HAP-1 (cell line): ENCODE data around the gene FSD1L.
A peak's percentile ranks its signal among the peaks of the same experiment; 100 is the strongest.

Source experiments
- DNase-seq, 2 experiments: peaks; one replicate each; pipeline ENCODE4 v3.0.0-alpha.2; 2016 to 2020; ENCODE audit warnings: low spot score in 2 of 2
- H3K27me3 ChIP-seq: fragments of 250-450 bp; sonication (Bioruptor Pico); 2 replicates; pipeline ENCODE4 v1.5.1; 2020; ENCODE audit warnings: low read depth, mild to moderate bottlenecking, moderate library complexity
- H3K36me3 ChIP-seq: fragments of 250-450 bp; sonication (Bioruptor Pico); replicated peaks from 2 replicates; pipeline ENCODE4 v1.5.1; 2020; ENCODE audit warnings: mild to moderate bottlenecking
- H3K4me1 ChIP-seq: fragments of 250-450 bp; sonication (Bioruptor Pico); 2 replicates; pipeline ENCODE4 v1.5.1; 2020; ENCODE audit warnings: mild to moderate bottlenecking
- H3K4me3 ChIP-seq: fragments of 250-450 bp; sonication (Bioruptor Pico); 2 replicates; pipeline ENCODE4 v1.5.1; 2020; ENCODE audit warnings: mild to moderate bottlenecking, moderate library complexity
- H3K9me3 ChIP-seq: fragments of 250-450 bp; sonication (Bioruptor Pico); 2 replicates; pipeline ENCODE4 v1.5.1; 2020; ENCODE audit warnings: mild to moderate bottlenecking, moderate library complexity
- in situ Hi-C: fragments of 300-500 bp; cut with MboI; formaldehyde crosslinking; loops from 3 replicates; pipeline ENCODE4 v1.14.3; 2020; ENCODE audit warnings: low sequenced_read_pairs, inconsistent platforms, mixed read lengths

The FSD1L gene

DNA sequence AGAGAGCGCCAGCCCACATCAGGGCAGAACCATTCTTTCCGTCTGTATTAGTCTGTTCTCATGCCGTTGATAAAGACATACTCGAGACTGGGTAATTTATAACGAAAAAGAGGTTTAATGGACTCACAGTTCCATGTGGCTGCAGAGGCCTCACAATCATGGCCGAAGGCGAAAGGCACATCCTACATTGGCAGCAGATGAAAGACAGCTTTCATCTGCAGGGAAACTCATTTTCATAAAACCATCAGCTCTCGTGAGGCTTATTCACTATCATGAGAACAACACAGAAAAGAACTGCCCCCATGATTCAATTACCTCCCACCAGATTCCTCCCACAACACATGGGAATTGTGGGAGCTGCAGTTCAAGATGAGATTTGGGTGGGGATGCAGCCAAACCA is 4.7 kb upstream of the FSD1L start:
- no peak for DNase-seq
- in situ Hi-C loops, result no loop called here
- Histone ChIP-seq H3K4me3 (no peak overlapping the region), H3K9me3 (no peaks in the 10 kb centered on the region), H3K27me3 (no peaks in the 10 kb centered on the region), H3K36me3 (no peaks in the 10 kb centered on the region), H3K4me1 (peaks cover 11% of the 10 kb centered on the region)

DNA sequence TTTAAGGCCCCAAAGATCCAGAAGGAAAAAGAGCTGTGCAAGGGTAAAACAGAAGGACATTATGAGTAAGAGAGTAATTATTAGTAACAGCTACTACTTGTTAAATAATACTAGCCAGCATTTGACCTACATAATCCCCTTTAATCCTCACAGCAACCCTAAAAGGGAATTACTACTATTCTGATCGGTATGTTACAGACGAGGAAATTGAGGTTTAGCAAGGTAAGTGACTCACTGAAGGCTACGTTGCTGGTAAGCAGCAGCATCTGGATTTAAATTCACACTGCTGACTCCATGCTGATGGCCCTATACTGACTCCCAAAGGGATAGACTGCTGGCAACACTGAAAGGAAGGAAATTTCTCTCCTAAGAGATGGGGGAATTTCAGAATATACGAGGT is 3.7 kb upstream of the FSD1L start:
- H3K9me3 ChIP-seq, result no peaks in the 10 kb centered on the region
- no peaks in the 10 kb centered on the region for H3K27me3 ChIP-seq
- H3K4me1 ChIP-seq, result peaks cover 9% of the 10 kb centered on the region
- H3K4me3 ChIP-seq, result no peak overlapping the region
- in situ Hi-C loops, result no loop called here
- no peak for DNase-seq
- no peaks in the 10 kb centered on the region for H3K36me3 ChIP-seq

DNA sequence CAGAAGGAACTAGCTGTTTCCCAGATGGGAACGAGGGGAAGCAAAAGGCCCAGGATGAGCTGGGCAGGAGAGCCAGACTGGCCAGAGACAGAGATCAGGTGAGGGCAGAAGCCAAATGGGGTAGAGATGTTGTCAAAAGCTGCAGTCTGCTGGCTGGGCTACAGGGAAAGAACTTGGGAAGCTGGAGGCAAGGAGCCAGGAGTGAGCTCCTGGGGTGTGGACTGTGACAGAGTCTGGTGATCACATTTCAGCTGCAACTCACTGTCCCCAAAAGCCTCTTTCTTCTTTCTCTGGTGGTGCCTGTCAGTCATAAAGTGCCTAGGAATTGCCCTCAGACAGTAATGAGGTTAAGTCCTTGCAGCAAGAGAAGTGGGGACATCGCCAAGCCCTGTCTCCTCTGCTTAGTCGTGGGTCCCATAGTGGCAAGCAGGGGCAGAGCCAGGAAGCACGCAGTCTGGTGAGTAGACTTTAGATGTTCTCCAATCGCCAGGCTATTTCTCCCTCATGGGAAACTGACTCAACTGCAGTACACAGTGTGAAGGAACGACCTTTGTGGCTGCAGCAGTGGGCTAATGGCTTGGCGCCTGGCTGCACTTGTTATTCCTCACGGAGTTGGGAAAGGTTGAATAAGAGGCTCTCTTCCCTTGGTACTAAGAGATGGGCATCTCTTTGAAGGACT is 2.5 kb upstream of the FSD1L start:
- in situ Hi-C loops, result no loop called here
- H3K4me1 ChIP-seq, result peaks cover 19% of the 10 kb centered on the region

DNA sequence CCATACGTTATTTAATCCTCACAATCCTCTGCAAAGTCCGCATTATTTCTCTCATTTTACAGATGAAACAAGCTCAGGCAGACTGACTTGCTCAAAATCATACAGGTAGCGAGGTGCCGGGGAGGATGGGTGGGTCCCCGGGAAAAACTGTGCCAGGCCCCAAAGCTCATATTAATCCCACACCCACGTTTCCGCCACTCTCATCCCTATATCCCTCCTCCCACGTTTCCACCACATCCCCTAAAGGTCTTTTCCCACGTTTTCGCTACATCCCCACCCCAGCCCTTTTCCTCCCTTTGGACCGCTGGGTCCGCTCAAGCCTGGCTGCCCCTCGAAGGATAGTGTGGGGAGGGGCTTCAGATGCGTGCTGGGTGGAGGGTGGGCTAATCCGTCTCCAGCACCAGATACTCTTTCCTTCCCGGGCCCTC is 434 bp upstream of the FSD1L start:
- Histone ChIP-seq H3K27me3 (no peaks in the 10 kb centered on the region), H3K36me3 (no peaks in the 10 kb centered on the region), H3K9me3 (no peaks in the 10 kb centered on the region), H3K4me3 (peak overlapping the region; percentile 76), H3K4me1 (peaks cover 17% of the 10 kb centered on the region)
- DNase-seq, result no peak
- in situ Hi-C loops, result no loop called here

More for the DNA sequence above, 2.5 kb upstream of the FSD1L start:
- H3K9me3 ChIP-seq, result no peaks in the 10 kb centered on the region
- H3K27me3 ChIP-seq, result no peaks in the 10 kb centered on the region
- no peaks in the 10 kb centered on the region for H3K36me3 ChIP-seq
- no peak for DNase-seq
- H3K4me3 ChIP-seq, result no peak overlapping the region

DNA sequence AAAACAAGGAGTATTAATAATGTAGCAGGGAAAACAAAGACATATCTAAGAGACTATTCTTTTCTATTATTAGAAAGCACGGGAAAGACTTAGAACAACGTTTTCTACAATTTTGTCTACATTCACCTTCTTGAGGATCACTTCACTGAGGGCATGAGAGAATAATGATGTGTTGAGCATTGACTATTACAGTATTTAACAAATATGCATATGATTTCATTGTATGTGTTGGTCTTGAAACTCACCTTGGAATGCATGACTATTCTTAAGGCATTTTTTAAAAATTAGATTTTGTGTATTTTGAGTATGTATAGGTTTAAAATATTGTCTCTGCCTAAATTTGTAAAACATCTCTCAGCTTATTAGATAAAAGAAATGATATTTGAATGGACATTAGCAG is 1.2 kb downstream of the FSD1L start:
- no peaks in the 10 kb centered on the region for H3K27me3 ChIP-seq
- no peak for DNase-seq
- H3K9me3 ChIP-seq, result no peaks in the 10 kb centered on the region
- H3K36me3 ChIP-seq, result no peaks in the 10 kb centered on the region
- peaks cover 17% of the 10 kb centered on the region for H3K4me1 ChIP-seq
- in situ Hi-C loops, result no loop called here
- peak overlapping the region; percentile 76 for H3K4me3 ChIP-seq

DNA sequence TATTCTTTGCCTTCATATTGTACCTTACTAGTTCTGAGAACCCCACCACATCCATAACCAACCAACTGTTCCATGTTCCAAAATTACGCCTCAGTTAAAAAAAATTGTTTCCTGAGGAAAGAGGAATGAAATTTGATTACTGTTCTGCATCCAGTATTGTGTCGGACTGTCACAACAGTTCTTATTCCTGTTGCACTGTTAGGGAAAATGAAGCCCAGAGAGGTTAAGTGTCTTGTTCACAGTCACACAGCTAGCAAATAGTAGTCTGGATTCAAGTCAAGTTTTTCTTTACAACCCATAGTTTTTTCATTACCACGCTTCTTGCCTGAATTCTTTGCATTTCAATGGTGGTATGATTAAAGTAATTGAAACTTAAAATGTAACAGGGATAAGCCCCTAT is 4.4 kb downstream of the FSD1L start:
- peak in 1 of 2 experiments; percentile 35 for DNase-seq
- H3K36me3 ChIP-seq, result no peaks in the 10 kb centered on the region
- H3K4me3 ChIP-seq, result no peak overlapping the region
- in situ Hi-C loops, result no loop called here
- no peaks in the 10 kb centered on the region for H3K27me3 ChIP-seq
- H3K9me3 ChIP-seq, result no peaks in the 10 kb centered on the region
- peaks cover 17% of the 10 kb centered on the region for H3K4me1 ChIP-seq

DNA sequence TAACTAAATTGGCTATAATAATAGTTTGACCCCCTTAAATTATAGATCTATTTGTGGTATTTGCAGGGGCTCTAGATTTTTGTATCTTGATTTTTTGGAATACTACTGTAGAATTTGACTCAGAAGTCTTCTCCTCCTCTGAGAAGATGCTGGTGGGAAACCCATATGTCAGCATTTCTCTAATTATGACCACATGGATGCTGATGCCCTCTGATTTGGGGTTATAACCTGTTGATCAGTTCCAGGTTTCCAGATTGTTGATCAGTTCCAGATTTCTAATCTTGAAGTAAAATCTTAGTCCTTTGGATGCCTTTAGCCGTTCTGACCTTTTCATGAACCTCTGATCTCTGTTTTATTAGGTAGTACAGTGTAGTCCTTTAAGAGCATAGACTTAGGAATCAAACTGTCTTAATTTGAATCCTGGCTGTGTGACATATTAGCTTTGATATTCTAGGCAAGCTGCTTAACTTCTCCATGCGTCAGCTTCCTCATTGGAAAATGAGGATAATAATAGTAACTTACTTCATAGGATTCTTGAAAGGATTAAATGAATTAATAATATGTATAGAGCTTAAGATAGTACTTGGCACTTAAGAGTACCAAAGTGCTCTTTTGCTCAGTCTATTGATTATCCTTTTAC is 8.1 kb downstream of the FSD1L start:
- Histone ChIP-seq H3K36me3 (no peaks in the 10 kb centered on the region), H3K4me3 (no peak overlapping the region), H3K9me3 (0 out of 2 replicates have a peak, but pooled peaks cover 4% of the 10 kb centered on the region), H3K4me1 (peaks cover 8% of the 10 kb centered on the region), H3K27me3 (no peaks in the 10 kb centered on the region)
- no peak for DNase-seq
- in situ Hi-C loops, result no loop called here

DNA sequence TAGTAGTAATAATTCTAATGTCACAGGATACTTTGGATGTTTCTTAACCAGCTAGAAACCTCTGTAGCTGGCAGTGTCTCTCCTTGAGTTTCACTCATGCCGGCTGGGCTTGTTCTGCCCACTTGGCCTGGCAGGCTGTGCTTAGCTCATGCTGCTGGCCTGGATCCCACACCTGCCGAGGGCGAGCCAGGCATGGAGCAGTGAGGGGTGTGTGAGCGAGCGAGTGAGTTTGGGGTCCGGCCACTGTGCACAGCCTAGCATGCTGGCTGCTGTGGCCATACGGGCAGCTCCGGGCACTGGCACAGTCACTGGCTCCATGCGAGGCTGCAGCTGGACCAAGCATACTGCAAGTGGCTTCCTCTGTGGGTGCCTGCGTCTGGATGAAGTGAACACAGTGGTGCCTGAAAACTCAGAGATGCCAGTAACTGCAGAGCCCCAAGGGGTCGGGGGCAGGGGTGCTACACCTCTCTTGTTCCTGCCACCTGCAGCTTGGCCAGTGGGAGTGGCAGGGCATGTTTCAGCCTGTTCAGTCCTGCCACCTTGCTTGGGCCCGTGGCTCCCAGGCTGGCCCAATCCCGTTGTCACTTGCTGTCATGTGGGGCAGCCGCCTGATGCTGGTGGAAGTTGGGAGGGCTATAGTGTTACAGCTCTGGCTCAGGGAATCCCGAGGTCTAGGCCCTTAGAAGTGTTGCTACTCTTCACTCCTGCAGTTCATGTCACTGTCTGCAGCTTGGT is 9.9 kb downstream of the FSD1L start:
- Histone ChIP-seq H3K4me3 (no peak overlapping the region), H3K9me3 (0 out of 2 replicates have a peak, but pooled peaks cover 4% of the 10 kb centered on the region), H3K36me3 (no peaks in the 10 kb centered on the region), H3K4me1 (peaks cover 4% of the 10 kb centered on the region; the same call in 1 of the 2 replicates), H3K27me3 (no peaks in the 10 kb centered on the region)
- in situ Hi-C loops, result no loop called here
- no peak for DNase-seq

DNA sequence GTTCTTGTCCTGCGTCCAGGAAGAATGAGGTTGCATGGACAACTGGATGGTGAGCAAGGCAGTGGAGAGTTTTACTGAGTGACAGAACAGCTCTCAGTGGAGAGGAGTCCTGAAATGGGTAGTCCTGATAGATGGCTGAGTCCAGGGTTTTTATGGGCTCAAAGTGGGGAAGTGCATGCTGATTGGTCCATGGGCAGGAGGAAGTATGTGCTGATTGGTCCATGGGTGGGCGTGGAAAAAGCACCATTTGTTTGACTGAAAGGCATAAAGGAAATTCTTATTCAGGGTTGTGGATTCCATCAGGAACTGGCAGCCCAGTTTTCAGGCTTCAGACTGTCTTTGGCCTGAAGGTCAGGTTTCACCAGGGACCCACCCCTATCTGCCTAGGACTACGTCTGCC is 10.6 kb downstream of the FSD1L start:
- no peak for DNase-seq
- H3K4me3 ChIP-seq, result no peak overlapping the region
- H3K9me3 ChIP-seq, result 0 out of 2 replicates have a peak, but pooled peaks cover 4% of the 10 kb centered on the region
- in situ Hi-C loops, result no loop called here
- no peaks in the 10 kb centered on the region for H3K27me3 ChIP-seq
- H3K36me3 ChIP-seq, result no peaks in the 10 kb centered on the region; the same call in 1 of the 2 replicates
- H3K4me1 ChIP-seq, result peaks cover 4% of the 10 kb centered on the region; the same call in 1 of the 2 replicates

DNA sequence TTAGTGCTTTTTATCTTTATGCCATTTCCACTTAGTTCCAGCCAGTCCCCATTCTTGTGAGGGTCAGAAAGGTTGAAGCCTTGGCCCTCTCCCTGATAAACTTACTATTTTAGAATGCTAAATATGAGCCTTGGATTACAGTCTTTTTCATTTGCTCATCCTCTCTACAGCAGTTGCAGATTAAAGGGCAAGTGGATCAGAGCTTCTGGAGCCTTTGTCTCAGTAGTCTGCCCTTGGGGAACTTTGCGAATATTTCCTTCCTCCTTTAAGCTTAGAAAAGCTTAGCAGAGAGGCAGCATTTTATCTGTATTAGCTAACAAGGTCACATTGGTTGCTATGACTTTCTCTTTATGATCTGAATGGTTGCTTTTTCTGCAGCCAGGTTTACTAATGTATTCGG is 11.5 kb downstream of the FSD1L start:
- 0 out of 2 replicates have a peak, but pooled peaks cover 4% of the 10 kb centered on the region for H3K9me3 ChIP-seq
- no peaks in the 10 kb centered on the region for H3K27me3 ChIP-seq
- H3K4me3 ChIP-seq, result no peak overlapping the region
- peaks cover 3% of the 10 kb centered on the region; the same call in 1 of the 2 replicates for H3K36me3 ChIP-seq
- in situ Hi-C loops, result no loop called here
- no peak for DNase-seq
- peaks cover 4% of the 10 kb centered on the region; the same call in 1 of the 2 replicates for H3K4me1 ChIP-seq

DNA sequence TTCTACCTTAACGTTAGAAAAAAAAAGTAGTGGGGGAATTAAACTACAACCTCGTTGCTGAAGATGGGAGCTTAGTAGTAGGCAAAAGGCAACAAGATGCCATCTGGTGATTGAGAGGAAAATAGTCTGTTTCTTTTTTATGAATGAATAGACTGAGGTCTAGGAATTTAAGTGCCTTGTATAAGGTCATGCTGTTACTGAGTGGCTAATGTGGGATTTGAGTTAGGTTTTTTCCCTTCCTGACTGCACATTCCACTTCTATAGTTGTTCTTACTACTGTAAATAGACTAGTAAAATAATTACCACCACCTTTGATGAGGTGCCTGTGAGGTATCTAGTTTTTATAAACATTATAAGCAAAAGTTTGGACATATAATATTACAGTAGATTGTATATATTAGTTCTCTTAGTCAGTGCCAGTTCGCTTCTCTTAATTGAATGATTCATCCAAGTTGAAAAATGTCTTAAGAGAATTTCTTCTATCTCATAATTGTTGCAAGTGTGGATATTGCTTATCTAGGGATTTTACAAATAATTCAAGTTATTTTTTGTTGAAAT is 19.1 kb downstream of the FSD1L start:
- Histone ChIP-seq H3K27me3 (no peaks in the 10 kb centered on the region), H3K9me3 (no peaks in the 10 kb centered on the region), H3K4me3 (no peak overlapping the region), H3K4me1 (no peaks in the 10 kb centered on the region), H3K36me3 (peaks cover 30% of the 10 kb centered on the region)
- in situ Hi-C loops, result no loop called here
- no peak for DNase-seq

DNA sequence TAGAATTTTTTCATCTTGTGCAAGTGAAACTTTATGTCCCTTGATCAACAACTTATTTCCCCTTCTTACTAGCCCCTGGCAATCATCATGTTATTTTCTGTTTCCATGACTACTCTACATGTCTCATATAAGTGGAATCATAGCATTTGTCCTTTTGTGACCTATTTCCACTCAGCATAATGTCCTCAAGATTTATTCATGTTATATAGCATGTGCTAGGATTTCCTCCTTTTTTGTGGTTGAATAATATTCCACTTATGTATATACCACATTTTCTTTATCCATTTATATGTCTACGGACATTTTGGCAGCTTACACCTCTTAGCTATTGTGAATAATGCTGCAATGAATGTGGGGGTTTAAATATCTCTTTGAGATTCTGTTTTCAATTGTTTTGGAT is 21.0 kb downstream of the FSD1L start:
- peaks cover 33% of the 10 kb centered on the region for H3K36me3 ChIP-seq
- H3K4me1 ChIP-seq, result no peaks in the 10 kb centered on the region
- no peaks in the 10 kb centered on the region for H3K27me3 ChIP-seq
- DNase-seq, result no peak
- H3K9me3 ChIP-seq, result no peaks in the 10 kb centered on the region
- in situ Hi-C loops, result no loop called here
- H3K4me3 ChIP-seq, result no peak overlapping the region

DNA sequence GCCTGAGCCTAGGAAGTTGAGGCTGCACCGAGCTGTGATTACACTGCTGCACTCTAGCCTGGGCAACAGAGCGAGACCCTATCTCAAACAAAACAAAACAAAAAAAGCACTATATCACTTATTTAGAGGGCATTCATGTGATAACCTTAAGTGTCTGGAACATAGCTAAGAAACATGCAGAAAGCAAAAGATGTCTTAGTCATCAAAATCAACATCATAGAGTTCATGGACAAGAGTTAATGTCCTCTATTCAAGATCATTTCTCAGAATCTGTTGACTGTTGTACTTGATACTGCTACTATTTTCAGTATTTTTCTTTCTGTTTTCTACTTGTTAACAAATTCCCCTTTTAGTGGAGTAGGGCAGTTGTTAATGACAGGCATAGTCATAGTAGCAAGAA is 25.4 kb downstream of the FSD1L start:
- Histone ChIP-seq H3K9me3 (no peaks in the 10 kb centered on the region), H3K4me1 (no peaks in the 10 kb centered on the region), H3K36me3 (peaks cover 18% of the 10 kb centered on the region), H3K27me3 (no peaks in the 10 kb centered on the region), H3K4me3 (no peak overlapping the region)
- in situ Hi-C loops, result no loop called here
- DNase-seq, result no peak

DNA sequence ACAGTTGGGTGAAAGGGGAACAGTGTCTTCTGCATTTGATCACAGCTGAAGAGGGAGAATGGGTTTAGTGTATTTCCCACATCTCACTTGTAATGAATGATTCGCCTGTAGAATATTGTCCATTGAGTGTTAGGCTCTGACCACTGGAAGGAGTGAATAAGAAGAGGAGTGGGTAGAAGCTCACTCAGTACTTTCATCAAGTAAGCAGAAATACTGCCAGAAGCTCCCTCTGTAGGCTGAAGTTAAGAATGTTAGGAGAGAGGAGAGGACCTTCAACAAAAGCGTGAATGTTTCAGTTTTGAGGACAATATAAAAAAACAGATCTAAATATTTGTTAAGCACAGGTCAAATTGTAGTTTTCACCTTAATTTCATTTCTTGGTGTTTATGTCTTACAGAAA is 27.5 kb downstream of the FSD1L start:
- in situ Hi-C loops, result no loop called here
- no peak for DNase-seq
- no peaks in the 10 kb centered on the region for H3K4me1 ChIP-seq
- H3K9me3 ChIP-seq, result no peaks in the 10 kb centered on the region
- no peak overlapping the region for H3K4me3 ChIP-seq
- peaks cover 9% of the 10 kb centered on the region for H3K36me3 ChIP-seq
- no peaks in the 10 kb centered on the region for H3K27me3 ChIP-seq
